A549 treated with CpdA at 1 μM for 4 hours (cell line): Measurements from ENCODE around the gene RAD51AP1. TPM values are rescaled to one million over a fixed set of nuclear protein-coding genes. Genes with fewer than 3 reads are reported as not detected.

Experiments used
- total RNA-seq: library from RNA; stranded (reverse); fragments of 200-300 nt; extraction: Qiagen RNA extraction; gene quantifications from 5 replicates; pipeline ENCODE4 v1.2.3, GENCODE V29; 2022; ENCODE audit warnings: low read depth

RAD51AP1 gene, protein sequence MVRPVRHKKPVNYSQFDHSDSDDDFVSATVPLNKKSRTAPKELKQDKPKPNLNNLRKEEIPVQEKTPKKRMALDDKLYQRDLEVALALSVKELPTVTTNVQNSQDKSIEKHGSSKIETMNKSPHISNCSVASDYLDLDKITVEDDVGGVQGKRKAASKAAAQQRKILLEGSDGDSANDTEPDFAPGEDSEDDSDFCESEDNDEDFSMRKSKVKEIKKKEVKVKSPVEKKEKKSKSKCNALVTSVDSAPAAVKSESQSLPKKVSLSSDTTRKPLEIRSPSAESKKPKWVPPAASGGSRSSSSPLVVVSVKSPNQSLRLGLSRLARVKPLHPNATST
- total RNA-seq: 16.5 to 25.1 TPM (median 18.3 TPM) in 5 replicates

DNA sequence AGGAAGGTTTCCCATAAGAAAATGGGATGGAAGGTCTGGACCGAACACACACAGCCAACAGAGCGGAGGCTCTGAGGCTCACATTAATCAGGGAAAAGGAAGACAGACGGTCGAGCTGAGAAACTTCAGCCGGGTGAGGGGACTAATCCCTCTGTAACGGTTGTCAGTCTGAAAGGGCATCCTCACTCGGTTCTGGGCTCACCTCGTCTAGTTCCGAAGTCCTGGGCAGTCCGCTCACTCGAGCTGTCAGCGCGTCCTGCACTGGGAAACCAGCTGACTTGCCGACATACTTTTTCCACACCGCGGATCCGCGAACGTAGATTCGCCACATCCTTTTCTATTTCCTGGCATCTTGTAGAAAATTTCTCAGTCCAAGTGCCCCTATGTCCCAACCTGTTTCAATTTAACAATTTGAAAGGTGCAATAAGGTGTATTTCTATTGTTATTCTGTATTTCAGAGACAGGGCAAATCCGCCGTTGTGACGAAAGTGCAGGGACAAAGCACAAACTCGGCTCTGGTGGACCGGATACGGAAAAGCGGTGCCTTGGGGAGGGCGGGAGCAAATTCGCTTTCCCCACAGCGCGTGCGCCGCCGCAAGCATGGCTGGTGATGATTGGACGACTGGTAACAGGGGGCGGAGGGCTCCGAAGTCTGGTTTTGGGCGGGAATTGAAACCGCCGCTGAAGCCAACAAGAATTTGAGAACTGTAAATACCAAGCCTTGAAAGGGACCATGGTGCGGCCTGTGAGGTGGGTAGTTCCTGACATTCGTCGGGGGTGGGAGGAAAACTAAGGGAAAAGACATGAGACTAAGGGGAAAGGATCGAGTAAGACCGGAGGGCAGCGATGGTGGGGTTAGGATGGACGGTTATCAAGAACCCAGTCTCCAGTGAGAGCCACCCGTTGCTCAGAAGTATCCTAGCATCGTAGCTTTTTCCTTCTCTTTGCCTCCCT lies at the start of gene RAD51AP1:
Gene RAD51AP1, plus strand, starts transcription at position 684 of the 954 bp plus-strand sequence. Its CDS starts 50 bp downstream, at position 734.

DNA sequence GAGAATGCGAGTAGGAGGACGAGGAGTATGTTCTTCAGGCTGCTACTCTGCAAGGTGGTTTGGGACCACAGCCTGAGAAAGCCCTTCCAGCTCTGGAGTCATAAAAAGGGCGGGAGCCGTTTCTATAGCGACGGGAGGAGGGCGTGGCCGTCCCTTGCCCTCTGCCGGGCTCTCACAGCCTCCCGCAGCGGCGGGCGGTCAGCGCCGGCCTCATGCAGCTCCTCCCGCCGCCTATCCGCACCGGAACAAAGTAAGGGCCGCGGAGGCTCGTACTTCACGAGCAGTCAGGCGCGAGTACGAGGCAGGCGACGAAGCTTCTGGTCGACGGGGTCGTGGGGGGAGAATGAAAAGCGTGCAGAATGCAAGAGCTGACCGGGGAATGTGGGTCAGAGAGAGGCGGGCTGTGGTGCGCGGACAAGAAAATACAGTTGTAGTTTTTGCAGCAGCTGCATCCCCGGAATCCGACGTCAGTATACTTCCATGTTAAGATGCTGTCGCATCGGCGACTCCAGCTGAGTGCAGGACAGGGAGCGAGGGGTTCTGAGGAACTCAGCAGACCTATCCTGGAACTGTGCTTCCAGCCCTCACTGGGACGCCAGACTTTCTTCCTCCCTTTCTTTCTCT lies 23.5 kb downstream of the RAD51AP1 start, which contains the start of gene DYRK4:
Gene DYRK4, plus strand, starts transcription at position 175 of the 624 bp plus-strand sequence. Its CDS starts 38 bp downstream, at position 213.

Other genes with a start within 250 kb of the RAD51AP1 start
- 40.2 to 47.6 TPM (median 42.8 TPM) in 5 replicates for gene TIGAR, start 217.7 kb upstream of the RAD51AP1 start, total RNA-seq
- not detected in 5 replicates for gene FGF23, start 159.2 kb upstream of the RAD51AP1 start, total RNA-seq
- gene FGF6, start 93.1 kb upstream of the RAD51AP1 start, total RNA-seq: not detected in 5 replicates
- gene DYRK4, start 23.3 kb downstream of the RAD51AP1 start, total RNA-seq: 41.3 to 51.3 TPM (median 46.9 TPM) in 5 replicates
- 0.08 to 0.14 TPM (median 0.12 TPM) in 4 of 5 replicates, not detected in the other for gene AKAP3, start 110.2 kb downstream of the RAD51AP1 start, total RNA-seq
- 103 to 127 TPM (median 117 TPM) in 5 replicates for gene NDUFA9, start 110.2 kb downstream of the RAD51AP1 start, total RNA-seq
- not detected in 5 replicates for gene GALNT8, start 181.5 kb downstream of the RAD51AP1 start, total RNA-seq